Liver (tissue), 9 donors: ENCODE measurements around the gene ZBTB18. TPM values are rescaled to one million over a fixed set of nuclear protein-coding genes. Genes with fewer than 3 reads are reported as not detected.
A peak's percentile ranks its signal among the peaks of the same experiment; 100 is the strongest.

Source experiments
- DNase-seq: peaks from one replicate; pipeline ENCODE4 v3.0.0-alpha.2; 2017; ENCODE audit warnings: low spot score
- H3K27ac ChIP-seq, 2 donors: one replicate each; pipeline ENCODE4 v1.7.0; 2013; ENCODE audit warnings: inconsistent platforms in 2 of 2, low read length in 2 of 2, control low read depth in 1 of 2, low read depth in 1 of 2, mild to moderate bottlenecking in 1 of 2
- H3K27me3 ChIP-seq, 4 donors: one replicate each; pipeline versions ENCODE4 v1.6.1 to v1.7.0; 2013; ENCODE audit warnings: low read length in 3 of 4, inconsistent platforms in 1 of 4, mild to moderate bottlenecking in 1 of 4, moderate library complexity in 1 of 4; ENCODE audit not compliant: control insufficient read depth in 4 of 4, insufficient read depth in 4 of 4
- H3K36me3 ChIP-seq, 4 donors: one replicate each; pipeline versions ENCODE4 v1.6.1 to v1.7.0; 2013; ENCODE audit warnings: low read length in 3 of 4, mild to moderate bottlenecking in 3 of 4, low read depth in 1 of 4, moderate library complexity in 1 of 4; ENCODE audit not compliant: control insufficient read depth in 4 of 4, insufficient read depth in 3 of 4
- H3K4me1 ChIP-seq, 4 donors: one replicate each; pipeline versions ENCODE4 v1.6.1 to v1.7.0; 2013; ENCODE audit warnings: low read length in 3 of 4, mild to moderate bottlenecking in 3 of 4, moderate library complexity in 1 of 4; ENCODE audit not compliant: control insufficient read depth in 4 of 4, insufficient read depth in 4 of 4
- H3K4me3 ChIP-seq, 3 donors: one replicate each; pipeline versions ENCODE4 v1.6.1 to v1.7.0; 2013; ENCODE audit warnings: low read length in 3 of 3, control low read depth in 1 of 3, low read depth in 1 of 3, mild to moderate bottlenecking in 1 of 3
- H3K9ac ChIP-seq, 2 donors: one replicate each; pipeline ENCODE4 v1.7.0; 2013; ENCODE audit warnings: low read length in 2 of 2, mild to moderate bottlenecking in 2 of 2, moderate library complexity in 2 of 2, control low read depth in 1 of 2, low read depth in 1 of 2
- H3K9me3 ChIP-seq, 4 donors: one replicate each; pipeline versions ENCODE4 v1.6.1 to v1.7.0; 2013; ENCODE audit warnings: low read length in 3 of 4; ENCODE audit not compliant: control insufficient read depth in 4 of 4
- EGR1 ChIP-seq, 2 donors: IDR thresholded peaks; 2 replicates each; pipeline ENCODE4 v1.6.1; 2016 to 2018; ENCODE audit warnings: antibody characterized with exemption in 2 of 2, low read depth in 2 of 2
- FOXA1 ChIP-seq: IDR thresholded peaks from 2 replicates; pipeline ENCODE4 v1.6.1; 2016; ENCODE audit warnings: antibody characterized with exemption
- FOXA2 ChIP-seq: IDR thresholded peaks from 2 replicates; pipeline ENCODE4 v1.6.1; 2016; ENCODE audit warnings: antibody characterized with exemption
- GABPA ChIP-seq, 2 donors: IDR thresholded peaks in 1 of 2; conservative IDR thresholded peaks in 1 of 2; 2 replicates each; pipeline ENCODE4 v1.6.1; 2016; ENCODE audit warnings: antibody characterized with exemption in 2 of 2, mild to moderate bottlenecking in 1 of 2, moderate library complexity in 1 of 2
- HNF4A ChIP-seq, 2 donors: conservative IDR thresholded peaks; 2 replicates each; pipeline ENCODE4 v1.6.1; 2016; ENCODE audit warnings: antibody characterized with exemption in 2 of 2, mild to moderate bottlenecking in 2 of 2
- HNF4G ChIP-seq: IDR thresholded peaks from 2 replicates; pipeline ENCODE4 v1.6.1; 2016; ENCODE audit warnings: antibody characterized with exemption
- JUND ChIP-seq, 2 donors: IDR thresholded peaks; 2 replicates each; pipeline ENCODE4 v1.6.1; 2016; ENCODE audit warnings: antibody characterized with exemption in 2 of 2
- NR2F2 ChIP-seq: IDR thresholded peaks from 2 replicates; pipeline ENCODE4 v1.6.1; 2016; ENCODE audit warnings: antibody characterized with exemption
- RAD21 ChIP-seq, 2 donors: IDR thresholded peaks; 2 replicates each; pipeline ENCODE4 v1.6.1; 2016; ENCODE audit warnings: antibody characterized with exemption in 2 of 2, mild to moderate bottlenecking in 2 of 2
- RXRA ChIP-seq, 2 donors: IDR thresholded peaks; 2 replicates each; pipeline ENCODE4 v1.6.1; 2017 to 2018; ENCODE audit warnings: antibody characterized with exemption in 2 of 2, mild to moderate bottlenecking in 1 of 2
- SP1 ChIP-seq: IDR thresholded peaks from 2 replicates; pipeline ENCODE4 v1.6.1; 2018; ENCODE audit warnings: antibody characterized with exemption, mild to moderate bottlenecking
- TAF1 ChIP-seq: conservative IDR thresholded peaks from 2 replicates; pipeline ENCODE4 v1.6.1; 2016; ENCODE audit warnings: antibody characterized with exemption, mild to moderate bottlenecking
- YY1 ChIP-seq: IDR thresholded peaks from 2 replicates; pipeline ENCODE4 v1.6.1; 2016; ENCODE audit warnings: antibody characterized with exemption, mild to moderate bottlenecking
- WGBS: extraction: QIAGEN DNeasy Blood & Tissue Kit; methylation state at CpG from one replicate; pipeline ENCODE4 v1.1.7; 2013; 5-methylcytosine and 5-hydroxymethylcytosine counted together
- polyA plus RNA-seq, 2 donors: library from polyadenylated mRNA; stranded (reverse) in 1 of 2; unstranded in 1 of 2; fragments of 200-250 nt in 1 of 2; fragments of >200 nt in 1 of 2; fragmentation: Nextera tagmentation in 1 of 2; extraction: Ambion mirVana in 1 of 2; gene quantifications; one replicate each; pipeline versions ENCODE4 v1.2.1 to v1.2.3, GENCODE V29; 2013 to 2015
- total RNA-seq, 2 donors: library from RNA; depleted of rRNA; stranded (reverse); fragments of >200 nt; gene quantifications; one replicate each; pipeline ENCODE4 v1.2.3, GENCODE V29; 2014
- TF ChIP-seq, protein P1 (sequence below): IDR thresholded peaks from 2 replicates; pipeline ENCODE4 v1.6.1; 2016; ENCODE audit warnings: antibody characterized with exemption, mild to moderate bottlenecking
- TF ChIP-seq, protein P2 (sequence below): IDR thresholded peaks from 2 replicates; pipeline ENCODE4 v1.6.1; 2016; ENCODE audit warnings: antibody characterized with exemption
- TF ChIP-seq, protein P3 (sequence below): IDR thresholded peaks from 2 replicates; pipeline ENCODE4 v1.6.1; 2016; ENCODE audit warnings: antibody characterized with exemption
- TF ChIP-seq, protein P4 (sequence below): fragments of 150-350 bp; IDR thresholded peaks from 2 replicates; pipeline ENCODE4 v1.5.1; 2017; ENCODE audit warnings: improper control_type of control experiment, low read depth, low read length; ENCODE audit not compliant: missing input control
- TF ChIP-seq, protein P5 (sequence below): IDR thresholded peaks from 2 replicates; pipeline ENCODE4 v1.6.1; 2016; ENCODE audit warnings: antibody characterized with exemption
- donor health status: healthy.
- donor health status: healthy.
- donor health status: healthy.
- donor health status: healthy.
- donor health status: healthy.

Gene ZBTB18
- total and polyA plus RNA-seq, 4 donors: 1.2 to 18.3 (median 5.7) TPM

DNA sequence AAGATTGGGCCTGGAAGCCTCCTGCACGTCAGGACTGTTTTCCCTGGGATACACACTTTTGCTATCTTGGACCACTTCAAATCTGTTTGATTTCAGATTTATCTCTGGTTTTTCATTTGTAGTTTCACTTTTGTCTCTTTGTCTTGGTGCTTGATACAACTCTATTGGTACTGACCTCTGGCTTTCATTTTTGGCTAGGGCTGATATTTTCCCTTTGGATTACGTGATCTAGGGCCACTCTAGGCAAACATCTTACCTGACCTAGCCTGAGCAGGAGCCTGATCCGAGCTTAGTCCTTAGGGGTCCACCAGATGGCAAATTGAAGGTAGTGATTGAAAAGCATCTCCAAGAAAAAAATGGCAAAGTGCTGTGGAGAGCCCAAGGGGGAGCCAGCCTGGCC is 39.6 kb downstream of the ZBTB18 start:
- H3K27me3 ChIP-seq: no peaks in the 10 kb centered on the region
- no peak overlapping the region for H3K9ac ChIP-seq
- H3K4me3 ChIP-seq: no peak overlapping the region
- H3K9me3 ChIP-seq: no peaks in the 10 kb centered on the region
- no peak for DNase-seq
- no peaks in the 10 kb centered on the region for H3K36me3 ChIP-seq
- WGBS: 23% methylated on average over 3 of the region's 3 CpGs
- peaks cover 15 to 59% (median 44%) of the 10 kb centered on the region in 4 donors for H3K4me1 ChIP-seq
- H3K27ac ChIP-seq: peak overlapping the region; percentile 14 to 33
- peak; percentile 14 to 36 for TF ChIP-seq RAD21 (IDR thresholded peaks at IDR 0.05)
- no peak for TF ChIP-seq EGR1 (IDR thresholded peaks at IDR 0.05; ENCODE audit: low read depth in 2 of 2)
- no peak for TF ChIP-seq FOXA1
- no peak for TF ChIP-seq FOXA2
- TF ChIP-seq NR2F2: peak; percentile 13
- no peak for TF ChIP-seq TAF1
- TF ChIP-seq, protein P1, sequence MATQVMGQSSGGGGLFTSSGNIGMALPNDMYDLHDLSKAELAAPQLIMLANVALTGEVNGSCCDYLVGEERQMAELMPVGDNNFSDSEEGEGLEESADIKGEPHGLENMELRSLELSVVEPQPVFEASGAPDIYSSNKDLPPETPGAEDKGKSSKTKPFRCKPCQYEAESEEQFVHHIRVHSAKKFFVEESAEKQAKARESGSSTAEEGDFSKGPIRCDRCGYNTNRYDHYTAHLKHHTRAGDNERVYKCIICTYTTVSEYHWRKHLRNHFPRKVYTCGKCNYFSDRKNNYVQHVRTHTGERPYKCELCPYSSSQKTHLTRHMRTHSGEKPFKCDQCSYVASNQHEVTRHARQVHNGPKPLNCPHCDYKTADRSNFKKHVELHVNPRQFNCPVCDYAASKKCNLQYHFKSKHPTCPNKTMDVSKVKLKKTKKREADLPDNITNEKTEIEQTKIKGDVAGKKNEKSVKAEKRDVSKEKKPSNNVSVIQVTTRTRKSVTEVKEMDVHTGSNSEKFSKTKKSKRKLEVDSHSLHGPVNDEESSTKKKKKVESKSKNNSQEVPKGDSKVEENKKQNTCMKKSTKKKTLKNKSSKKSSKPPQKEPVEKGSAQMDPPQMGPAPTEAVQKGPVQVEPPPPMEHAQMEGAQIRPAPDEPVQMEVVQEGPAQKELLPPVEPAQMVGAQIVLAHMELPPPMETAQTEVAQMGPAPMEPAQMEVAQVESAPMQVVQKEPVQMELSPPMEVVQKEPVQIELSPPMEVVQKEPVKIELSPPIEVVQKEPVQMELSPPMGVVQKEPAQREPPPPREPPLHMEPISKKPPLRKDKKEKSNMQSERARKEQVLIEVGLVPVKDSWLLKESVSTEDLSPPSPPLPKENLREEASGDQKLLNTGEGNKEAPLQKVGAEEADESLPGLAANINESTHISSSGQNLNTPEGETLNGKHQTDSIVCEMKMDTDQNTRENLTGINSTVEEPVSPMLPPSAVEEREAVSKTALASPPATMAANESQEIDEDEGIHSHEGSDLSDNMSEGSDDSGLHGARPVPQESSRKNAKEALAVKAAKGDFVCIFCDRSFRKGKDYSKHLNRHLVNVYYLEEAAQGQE: no peak
- TF ChIP-seq, protein P2, sequence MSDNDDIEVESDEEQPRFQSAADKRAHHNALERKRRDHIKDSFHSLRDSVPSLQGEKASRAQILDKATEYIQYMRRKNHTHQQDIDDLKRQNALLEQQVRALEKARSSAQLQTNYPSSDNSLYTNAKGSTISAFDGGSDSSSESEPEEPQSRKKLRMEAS: no peak
- peak in 1 of 2 donors; percentile 51 for TF ChIP-seq RXRA (IDR thresholded peaks at IDR 0.05)
- TF ChIP-seq GABPA (IDR thresholded peaks at IDR 0.05 in 1 of 2, conservative IDR thresholded peaks at IDR 0.05 in 1 of 2): no peak
- TF ChIP-seq, protein P3, sequence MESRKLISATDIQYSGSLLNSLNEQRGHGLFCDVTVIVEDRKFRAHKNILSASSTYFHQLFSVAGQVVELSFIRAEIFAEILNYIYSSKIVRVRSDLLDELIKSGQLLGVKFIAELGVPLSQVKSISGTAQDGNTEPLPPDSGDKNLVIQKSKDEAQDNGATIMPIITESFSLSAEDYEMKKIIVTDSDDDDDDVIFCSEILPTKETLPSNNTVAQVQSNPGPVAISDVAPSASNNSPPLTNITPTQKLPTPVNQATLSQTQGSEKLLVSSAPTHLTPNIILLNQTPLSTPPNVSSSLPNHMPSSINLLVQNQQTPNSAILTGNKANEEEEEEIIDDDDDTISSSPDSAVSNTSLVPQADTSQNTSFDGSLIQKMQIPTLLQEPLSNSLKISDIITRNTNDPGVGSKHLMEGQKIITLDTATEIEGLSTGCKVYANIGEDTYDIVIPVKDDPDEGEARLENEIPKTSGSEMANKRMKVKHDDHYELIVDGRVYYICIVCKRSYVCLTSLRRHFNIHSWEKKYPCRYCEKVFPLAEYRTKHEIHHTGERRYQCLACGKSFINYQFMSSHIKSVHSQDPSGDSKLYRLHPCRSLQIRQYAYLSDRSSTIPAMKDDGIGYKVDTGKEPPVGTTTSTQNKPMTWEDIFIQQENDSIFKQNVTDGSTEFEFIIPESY: no peak
- TF ChIP-seq, protein P4, sequence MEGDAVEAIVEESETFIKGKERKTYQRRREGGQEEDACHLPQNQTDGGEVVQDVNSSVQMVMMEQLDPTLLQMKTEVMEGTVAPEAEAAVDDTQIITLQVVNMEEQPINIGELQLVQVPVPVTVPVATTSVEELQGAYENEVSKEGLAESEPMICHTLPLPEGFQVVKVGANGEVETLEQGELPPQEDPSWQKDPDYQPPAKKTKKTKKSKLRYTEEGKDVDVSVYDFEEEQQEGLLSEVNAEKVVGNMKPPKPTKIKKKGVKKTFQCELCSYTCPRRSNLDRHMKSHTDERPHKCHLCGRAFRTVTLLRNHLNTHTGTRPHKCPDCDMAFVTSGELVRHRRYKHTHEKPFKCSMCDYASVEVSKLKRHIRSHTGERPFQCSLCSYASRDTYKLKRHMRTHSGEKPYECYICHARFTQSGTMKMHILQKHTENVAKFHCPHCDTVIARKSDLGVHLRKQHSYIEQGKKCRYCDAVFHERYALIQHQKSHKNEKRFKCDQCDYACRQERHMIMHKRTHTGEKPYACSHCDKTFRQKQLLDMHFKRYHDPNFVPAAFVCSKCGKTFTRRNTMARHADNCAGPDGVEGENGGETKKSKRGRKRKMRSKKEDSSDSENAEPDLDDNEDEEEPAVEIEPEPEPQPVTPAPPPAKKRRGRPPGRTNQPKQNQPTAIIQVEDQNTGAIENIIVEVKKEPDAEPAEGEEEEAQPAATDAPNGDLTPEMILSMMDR: no peak
- peak in 1 of 2 donors; percentile 53 for TF ChIP-seq JUND (IDR thresholded peaks at IDR 0.05)
- TF ChIP-seq HNF4G: no peak
- TF ChIP-seq SP1: peak; percentile 25
- peak; percentile 53 for TF ChIP-seq YY1
- TF ChIP-seq, protein P5, sequence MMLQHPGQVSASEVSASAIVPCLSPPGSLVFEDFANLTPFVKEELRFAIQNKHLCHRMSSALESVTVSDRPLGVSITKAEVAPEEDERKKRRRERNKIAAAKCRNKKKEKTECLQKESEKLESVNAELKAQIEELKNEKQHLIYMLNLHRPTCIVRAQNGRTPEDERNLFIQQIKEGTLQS: no peak
- peak; percentile 43 to 51 for TF ChIP-seq HNF4A (conservative IDR thresholded peaks at IDR 0.05)
